Measurements from ENCODE around the gene ZNF614.

The ZNF614 gene

DNA sequence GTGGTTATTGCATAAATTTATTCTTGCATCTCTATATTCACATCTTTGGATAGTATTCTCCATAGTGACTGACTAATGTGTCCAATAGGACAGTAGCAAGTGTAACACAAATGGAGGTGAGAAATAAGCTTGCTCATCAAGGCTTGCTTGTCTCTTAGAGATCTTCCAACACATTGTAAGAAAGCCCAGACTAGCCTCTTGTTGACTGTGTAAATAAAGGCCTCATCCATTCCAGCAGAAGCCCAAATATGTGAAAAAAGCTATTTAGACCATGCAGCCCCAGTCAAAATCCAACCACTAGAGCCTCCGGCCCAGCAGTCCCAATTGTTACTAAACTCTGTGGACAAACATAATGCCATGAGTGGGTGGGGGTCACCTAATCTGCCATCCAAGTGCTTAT is 17.5 kb downstream of the ZNF614 start:
- TF ChIP-seq, protein P1, sequence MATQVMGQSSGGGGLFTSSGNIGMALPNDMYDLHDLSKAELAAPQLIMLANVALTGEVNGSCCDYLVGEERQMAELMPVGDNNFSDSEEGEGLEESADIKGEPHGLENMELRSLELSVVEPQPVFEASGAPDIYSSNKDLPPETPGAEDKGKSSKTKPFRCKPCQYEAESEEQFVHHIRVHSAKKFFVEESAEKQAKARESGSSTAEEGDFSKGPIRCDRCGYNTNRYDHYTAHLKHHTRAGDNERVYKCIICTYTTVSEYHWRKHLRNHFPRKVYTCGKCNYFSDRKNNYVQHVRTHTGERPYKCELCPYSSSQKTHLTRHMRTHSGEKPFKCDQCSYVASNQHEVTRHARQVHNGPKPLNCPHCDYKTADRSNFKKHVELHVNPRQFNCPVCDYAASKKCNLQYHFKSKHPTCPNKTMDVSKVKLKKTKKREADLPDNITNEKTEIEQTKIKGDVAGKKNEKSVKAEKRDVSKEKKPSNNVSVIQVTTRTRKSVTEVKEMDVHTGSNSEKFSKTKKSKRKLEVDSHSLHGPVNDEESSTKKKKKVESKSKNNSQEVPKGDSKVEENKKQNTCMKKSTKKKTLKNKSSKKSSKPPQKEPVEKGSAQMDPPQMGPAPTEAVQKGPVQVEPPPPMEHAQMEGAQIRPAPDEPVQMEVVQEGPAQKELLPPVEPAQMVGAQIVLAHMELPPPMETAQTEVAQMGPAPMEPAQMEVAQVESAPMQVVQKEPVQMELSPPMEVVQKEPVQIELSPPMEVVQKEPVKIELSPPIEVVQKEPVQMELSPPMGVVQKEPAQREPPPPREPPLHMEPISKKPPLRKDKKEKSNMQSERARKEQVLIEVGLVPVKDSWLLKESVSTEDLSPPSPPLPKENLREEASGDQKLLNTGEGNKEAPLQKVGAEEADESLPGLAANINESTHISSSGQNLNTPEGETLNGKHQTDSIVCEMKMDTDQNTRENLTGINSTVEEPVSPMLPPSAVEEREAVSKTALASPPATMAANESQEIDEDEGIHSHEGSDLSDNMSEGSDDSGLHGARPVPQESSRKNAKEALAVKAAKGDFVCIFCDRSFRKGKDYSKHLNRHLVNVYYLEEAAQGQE (IDR thresholded peaks at IDR 0.05; ENCODE audit: insufficient replicate concordance, low read depth), result no peak
- no peak for TF ChIP-seq SPI1 (IDR thresholded peaks at IDR 0.05; ENCODE audit: borderline replicate concordance, low read depth)
- no peak for TF ChIP-seq GABPA (IDR thresholded peaks at IDR 0.05; ENCODE audit: low read depth)
- TF ChIP-seq, protein P2, sequence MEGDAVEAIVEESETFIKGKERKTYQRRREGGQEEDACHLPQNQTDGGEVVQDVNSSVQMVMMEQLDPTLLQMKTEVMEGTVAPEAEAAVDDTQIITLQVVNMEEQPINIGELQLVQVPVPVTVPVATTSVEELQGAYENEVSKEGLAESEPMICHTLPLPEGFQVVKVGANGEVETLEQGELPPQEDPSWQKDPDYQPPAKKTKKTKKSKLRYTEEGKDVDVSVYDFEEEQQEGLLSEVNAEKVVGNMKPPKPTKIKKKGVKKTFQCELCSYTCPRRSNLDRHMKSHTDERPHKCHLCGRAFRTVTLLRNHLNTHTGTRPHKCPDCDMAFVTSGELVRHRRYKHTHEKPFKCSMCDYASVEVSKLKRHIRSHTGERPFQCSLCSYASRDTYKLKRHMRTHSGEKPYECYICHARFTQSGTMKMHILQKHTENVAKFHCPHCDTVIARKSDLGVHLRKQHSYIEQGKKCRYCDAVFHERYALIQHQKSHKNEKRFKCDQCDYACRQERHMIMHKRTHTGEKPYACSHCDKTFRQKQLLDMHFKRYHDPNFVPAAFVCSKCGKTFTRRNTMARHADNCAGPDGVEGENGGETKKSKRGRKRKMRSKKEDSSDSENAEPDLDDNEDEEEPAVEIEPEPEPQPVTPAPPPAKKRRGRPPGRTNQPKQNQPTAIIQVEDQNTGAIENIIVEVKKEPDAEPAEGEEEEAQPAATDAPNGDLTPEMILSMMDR (IDR thresholded peaks at IDR 0.05; ENCODE audit: insufficient read depth, low read length), result no peak
- no peak for TF ChIP-seq POLR2AphosphoS5 (IDR thresholded peaks at IDR 0.05; ENCODE audit: low read depth)
- no peak overlapping the region for H3K27ac ChIP-seq (replicated peaks)
- DNase-seq (ENCODE audit: low read depth in 1 of 2, low spot score in 1 of 2), result no peak
- H3K4me3 ChIP-seq (replicated peaks; ENCODE audit: insufficient read depth, low read length), result no peak overlapping the region
- H3K27me3 ChIP-seq (ENCODE audit: insufficient read depth, poor library complexity, severe bottlenecking), result peaks cover 3% of the 10 kb centered on the region

DNA sequence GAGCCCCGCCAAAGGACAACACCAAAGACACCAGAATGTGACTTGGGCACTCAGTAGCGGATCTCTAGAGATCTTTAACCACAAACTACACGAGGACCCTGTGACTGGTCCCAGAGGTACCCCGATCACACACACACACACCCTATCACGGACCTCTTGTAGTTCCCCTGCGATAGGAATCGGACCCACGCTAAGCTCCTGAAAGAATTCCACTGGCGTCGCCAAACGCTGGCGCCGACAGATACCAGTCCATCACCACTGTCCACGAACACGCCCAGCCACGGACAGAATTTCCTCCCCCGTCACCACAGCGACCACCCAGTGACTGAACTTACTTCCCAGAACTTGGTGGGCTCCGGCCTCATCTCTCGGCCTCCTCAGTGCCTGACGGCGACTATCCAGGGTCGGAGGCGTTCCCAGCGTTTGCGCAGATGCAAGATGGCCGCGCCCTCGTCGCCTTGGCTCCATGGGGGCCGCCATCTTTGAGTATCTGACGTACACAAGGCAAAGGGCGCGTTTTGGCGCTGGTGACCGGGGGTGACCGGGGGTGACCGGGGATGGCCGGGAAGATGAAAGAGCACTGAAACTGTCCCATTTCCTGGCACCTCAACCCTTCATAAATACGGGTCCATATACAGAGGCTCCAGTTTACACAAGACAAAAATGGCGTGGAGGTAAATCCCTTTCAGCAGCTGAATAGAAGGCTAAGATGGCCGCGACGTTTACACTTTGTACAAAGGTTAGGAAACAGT is 20.2 kb downstream of the ZNF614 start, which contains the start of gene ZNF615:
ZNF615 (minus strand) TSS at position 406 of the 752 bp plus-strand sequence. CDS start 4,500 bp downstream, outside the sequence.
- TF ChIP-seq POLR2AphosphoS5 (IDR thresholded peaks at IDR 0.05; ENCODE audit: low read depth), result peak; percentile 41; the same call in 1 of the 2 replicates
- TF ChIP-seq, protein P1 (IDR thresholded peaks at IDR 0.05; ENCODE audit: insufficient replicate concordance, low read depth), result no peak
- H3K27me3 ChIP-seq (ENCODE audit: insufficient read depth, poor library complexity, severe bottlenecking), result no peaks in the 10 kb centered on the region
- peak within 1 kb of the TSS; percentile 92 for H3K4me3 ChIP-seq (replicated peaks; ENCODE audit: insufficient read depth, low read length)
- peak; percentile 66 to 85 for DNase-seq (ENCODE audit: low read depth in 1 of 2, low spot score in 1 of 2)
- peak within 1 kb of the TSS; percentile 87 for H3K27ac ChIP-seq (replicated peaks)

DNA sequence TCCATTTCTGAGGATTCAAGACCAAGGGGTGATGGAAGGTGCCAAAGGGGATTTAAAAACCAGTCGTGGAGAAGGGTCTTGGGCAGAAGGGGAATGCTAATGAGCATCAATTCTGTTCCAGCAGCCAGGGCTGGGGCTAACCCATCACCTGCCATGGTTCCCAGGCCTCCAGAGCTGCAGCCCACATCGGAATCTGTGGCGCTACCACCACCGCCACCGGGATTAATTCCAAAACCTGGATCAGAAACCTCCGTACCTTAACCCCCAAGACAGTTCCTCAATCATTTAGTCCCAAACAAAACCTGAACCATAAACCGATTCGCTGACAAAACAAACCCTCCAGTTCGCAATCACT is 20.8 kb downstream of the ZNF614 start:
- Histone ChIP-seq H3K27me3 (ENCODE audit: insufficient read depth, poor library complexity, severe bottlenecking) (no peaks in the 10 kb centered on the region), H3K27ac (replicated peaks) (peak overlapping the region; percentile 87), H3K4me3 (replicated peaks; ENCODE audit: insufficient read depth, low read length) (peak overlapping the region; percentile 92)
- TF ChIP-seq POLR2AphosphoS5 (IDR thresholded peaks at IDR 0.05; ENCODE audit: low read depth) (no peak), GABPA (IDR thresholded peaks at IDR 0.05; ENCODE audit: low read depth) (no peak), SPI1 (IDR thresholded peaks at IDR 0.05; ENCODE audit: borderline replicate concordance, low read depth) (no peak)
- TF ChIP-seq, protein P1 (IDR thresholded peaks at IDR 0.05; ENCODE audit: insufficient replicate concordance, low read depth), result no peak
- TF ChIP-seq, protein P2 (IDR thresholded peaks at IDR 0.05; ENCODE audit: insufficient read depth, low read length), result no peak
- DNase-seq (ENCODE audit: low read depth in 1 of 2, low spot score in 1 of 2), result no peak
